Activated T-cell treated with anti-CD3 and anti-CD28 coated beads, Interleukin-2, amount 50 U/mL, for 4 hours (primary cell): Measurements from ENCODE around the gene ZFAND3. TPM values are rescaled to one million over a fixed set of nuclear protein-coding genes. Genes with fewer than 3 reads are reported as not detected.
"Not testable (repeated sequence)": the region's sequence is repeated elsewhere in the genome, so short reads cannot be mapped to it uniquely, and the experiment has no call there.

Experiments
- ATAC-seq, 2 donors: fragments of 200-7000 bp; cut with Tn5 transposase; one replicate each; pipeline ENCODE4 v1.10.0; 2021
- DNase-seq: peaks from one replicate; pipeline ENCODE4 v3.0.0-alpha.2; 2020
- H3K27me3 Mint-ChIP-seq: one replicate; pipeline ENCODE4 v1.8.0; 2021; ENCODE audit warnings: low read depth, mixed read lengths
- H3K36me3 Mint-ChIP-seq: one replicate; pipeline ENCODE4 v1.8.0; 2022; ENCODE audit warnings: mixed read lengths; ENCODE audit not compliant: insufficient read depth
- H3K4me1 Mint-ChIP-seq: one replicate; pipeline ENCODE4 v1.8.0; 2021; ENCODE audit warnings: low read depth, mixed read lengths
- H3K4me3 Mint-ChIP-seq: one replicate; pipeline ENCODE4 v1.8.0; 2021; ENCODE audit warnings: mild to moderate bottlenecking, moderate library complexity, mixed read lengths
- H3K9me3 Mint-ChIP-seq: one replicate; pipeline ENCODE4 v1.8.0; 2021; ENCODE audit warnings: mixed read lengths
- total RNA-seq, 3 donors: library from RNA; stranded (reverse); gene quantifications; one replicate each; pipeline ENCODE4 v1.2.1, GENCODE V29; 2021

The ZFAND3 gene
- total RNA-seq, 3 donors from 2014 or later, result 21.5 to 31.4 (median 30.8) TPM

GRCh38 chr6:37947468-37947867 lies 127.9 kb downstream of the ZFAND3 start:
- no peak for ATAC-seq
- H3K36me3 Mint-ChIP-seq, result peaks cover 9% of the 10 kb centered on the region
- H3K9me3 Mint-ChIP-seq, result peaks cover 10% of the 10 kb centered on the region
- H3K4me1 Mint-ChIP-seq, result peaks cover 76% of the 10 kb centered on the region
- no peaks in the 10 kb centered on the region for H3K27me3 Mint-ChIP-seq
- no peak for DNase-seq
- no peak overlapping the region for H3K4me3 Mint-ChIP-seq

- not testable (repeated sequence) for ATAC-seq, H3K27me3 Mint-ChIP-seq, H3K4me3 Mint-ChIP-seq, H3K9me3 Mint-ChIP-seq, DNase-seq, H3K36me3 Mint-ChIP-seq
- peaks cover 71% of the 10 kb centered on the region for H3K4me1 Mint-ChIP-seq
These were observed 129.1 kb downstream of the ZFAND3 start for GRCh38 chr6:37948584-37948983.

GRCh38 chr6:37952027-37952426 lies 132.5 kb downstream of the ZFAND3 start:
- no peak for DNase-seq
- Mint-ChIP-seq H3K4me3 (no peak overlapping the region), H3K27me3 (no peaks in the 10 kb centered on the region), H3K9me3 (peaks cover 10% of the 10 kb centered on the region), H3K36me3 (peaks cover 9% of the 10 kb centered on the region), H3K4me1 (peaks cover 47% of the 10 kb centered on the region)
- no peak for ATAC-seq

GRCh38 chr6:37954791-37955190 lies 135.3 kb downstream of the ZFAND3 start:
- H3K9me3 Mint-ChIP-seq, result no peaks in the 10 kb centered on the region
- no peaks in the 10 kb centered on the region for H3K36me3 Mint-ChIP-seq
- ATAC-seq, result no peak
- no peak overlapping the region for H3K4me3 Mint-ChIP-seq
- H3K4me1 Mint-ChIP-seq, result peaks cover 35% of the 10 kb centered on the region
- H3K27me3 Mint-ChIP-seq, result no peaks in the 10 kb centered on the region
- no peak for DNase-seq

GRCh38 chr6:37956711-37957275 lies 137.3 kb downstream of the ZFAND3 start:
- no peak for ATAC-seq
- Mint-ChIP-seq H3K27me3 (no peaks in the 10 kb centered on the region), H3K36me3 (peaks cover 4% of the 10 kb centered on the region), H3K4me3 (no peak overlapping the region), H3K9me3 (no peaks in the 10 kb centered on the region), H3K4me1 (peaks cover 28% of the 10 kb centered on the region)
- DNase-seq, result no peak

- H3K9me3 Mint-ChIP-seq, result no peaks in the 10 kb centered on the region
- ATAC-seq (no peak), DNase-seq (no peak)
- peaks cover 9% of the 10 kb centered on the region for H3K36me3 Mint-ChIP-seq
- H3K4me1 Mint-ChIP-seq, result peaks cover 29% of the 10 kb centered on the region
- no peaks in the 10 kb centered on the region for H3K27me3 Mint-ChIP-seq
- no peak overlapping the region for H3K4me3 Mint-ChIP-seq
These were observed 139.5 kb downstream of the ZFAND3 start for GRCh38 chr6:37959061-37959460.

GRCh38 chr6:37960139-37960935 lies 140.8 kb downstream of the ZFAND3 start:
- no peaks in the 10 kb centered on the region for H3K9me3 Mint-ChIP-seq
- no peak for ATAC-seq
- peaks cover 35% of the 10 kb centered on the region for H3K4me1 Mint-ChIP-seq
- no peaks in the 10 kb centered on the region for H3K27me3 Mint-ChIP-seq
- H3K4me3 Mint-ChIP-seq, result no peak overlapping the region
- H3K36me3 Mint-ChIP-seq, result peaks cover 13% of the 10 kb centered on the region
- no peak for DNase-seq

- H3K36me3 Mint-ChIP-seq, result peaks cover 25% of the 10 kb centered on the region
- ATAC-seq, H3K4me3 Mint-ChIP-seq, H3K27me3 Mint-ChIP-seq, H3K9me3 Mint-ChIP-seq: not testable (repeated sequence)
- peak; percentile 8 for DNase-seq
- H3K4me1 Mint-ChIP-seq, result peaks cover 50% of the 10 kb centered on the region
These were observed 143.1 kb downstream of the ZFAND3 start for GRCh38 chr6:37962481-37963080.

GRCh38 chr6:37965964-37966676 lies 146.6 kb downstream of the ZFAND3 start:
- H3K4me3 Mint-ChIP-seq, result no peak overlapping the region
- peaks cover 27% of the 10 kb centered on the region for H3K36me3 Mint-ChIP-seq
- ATAC-seq, result peak; percentile 60 to 74

GRCh38 chr6:37966801-37967200 lies 147.3 kb downstream of the ZFAND3 start:
- H3K27me3 Mint-ChIP-seq, result no peaks in the 10 kb centered on the region
- no peak for ATAC-seq
- no peak for DNase-seq
- H3K4me1 Mint-ChIP-seq, result peaks cover 56% of the 10 kb centered on the region
- peaks cover 23% of the 10 kb centered on the region for H3K36me3 Mint-ChIP-seq
- no peak overlapping the region for H3K4me3 Mint-ChIP-seq
- H3K9me3 Mint-ChIP-seq, result no peaks in the 10 kb centered on the region

More at GRCh38 chr6:37965964-37966676, 146.6 kb downstream of the ZFAND3 start:
- H3K9me3 Mint-ChIP-seq, result no peaks in the 10 kb centered on the region
- H3K4me1 Mint-ChIP-seq, result peaks cover 53% of the 10 kb centered on the region
- no peaks in the 10 kb centered on the region for H3K27me3 Mint-ChIP-seq
- DNase-seq, result no peak

GRCh38 chr6:37967651-37968050 lies 148.1 kb downstream of the ZFAND3 start:
- Mint-ChIP-seq H3K4me3 (no peak overlapping the region), H3K9me3 (no peaks in the 10 kb centered on the region), H3K4me1 (peaks cover 55% of the 10 kb centered on the region), H3K36me3 (peaks cover 19% of the 10 kb centered on the region), H3K27me3 (no peaks in the 10 kb centered on the region)
- no peak for ATAC-seq
- no peak for DNase-seq

GRCh38 chr6:37971266-37971665 lies 151.7 kb downstream of the ZFAND3 start:
- H3K9me3 Mint-ChIP-seq, result peaks cover 3% of the 10 kb centered on the region
- H3K36me3 Mint-ChIP-seq, result peaks cover 12% of the 10 kb centered on the region
- no peak for DNase-seq
- H3K4me3 Mint-ChIP-seq, result no peak overlapping the region
- peaks cover 38% of the 10 kb centered on the region for H3K4me1 Mint-ChIP-seq
- no peaks in the 10 kb centered on the region for H3K27me3 Mint-ChIP-seq
- no peak for ATAC-seq

GRCh38 chr6:37971711-37972390 lies 152.3 kb downstream of the ZFAND3 start:
- no peaks in the 10 kb centered on the region for H3K27me3 Mint-ChIP-seq
- no peak overlapping the region for H3K4me3 Mint-ChIP-seq

More at GRCh38 chr6:37971711-37972390, 152.3 kb downstream of the ZFAND3 start:
- H3K36me3 Mint-ChIP-seq, result peaks cover 8% of the 10 kb centered on the region
- peaks cover 3% of the 10 kb centered on the region for H3K9me3 Mint-ChIP-seq
- H3K4me1 Mint-ChIP-seq, result peaks cover 37% of the 10 kb centered on the region
- no peak for DNase-seq
- no peak for ATAC-seq
